Loucy (cell line): ENCODE data around the gene MASTL.

Source experiments
- H2AFZ ChIP-seq: fragments of 200-600 bp; sonication (generic); 2 replicates; pipeline ENCODE4 v1.6.0; 2016; ENCODE audit warnings: antibody characterized with exemption, mild to moderate bottlenecking, low read length, moderate library complexity
- H3F3A ChIP-seq: fragments of 200-600 bp; 2 replicates; pipeline ENCODE4 v1.6.0; 2016; ENCODE audit warnings: antibody characterized with exemption, low read depth, mild to moderate bottlenecking
- H3K27me3 ChIP-seq: fragments of 200-600 bp; sonication (generic); 2 replicates; pipeline ENCODE4 v1.6.1; 2014; ENCODE audit warnings: low read length, mild to moderate bottlenecking; ENCODE audit not compliant: insufficient read depth, poor library complexity, severe bottlenecking
- H3K36me3 ChIP-seq: fragments of 200-600 bp; sonication (generic); 2 replicates; pipeline ENCODE4 v1.6.1; 2016; ENCODE audit warnings: low read length; ENCODE audit not compliant: insufficient read depth
- H3K4me1 ChIP-seq: fragments of 200-600 bp; sonication (generic); 2 replicates; pipeline ENCODE4 v1.5.1; 2014; ENCODE audit warnings: low read length, mild to moderate bottlenecking; ENCODE audit not compliant: insufficient read depth, poor library complexity, severe bottlenecking
- H3K4me2 ChIP-seq: fragments of 200-600 bp; sonication (generic); 2 replicates; pipeline ENCODE4 v1.6.0; 2014; ENCODE audit warnings: antibody characterized with exemption, low read length, low read depth, mild to moderate bottlenecking; ENCODE audit not compliant: poor library complexity, severe bottlenecking
- H3K4me3 ChIP-seq: fragments of 200-600 bp; sonication (generic); 2 replicates; pipeline ENCODE4 v1.5.1; 2014; ENCODE audit warnings: low read length, mild to moderate bottlenecking, mixed read lengths; ENCODE audit not compliant: poor library complexity, severe bottlenecking
- H3K79me2 ChIP-seq: fragments of 200-600 bp; sonication (generic); 2 replicates; pipeline ENCODE4 v1.6.1; 2014; ENCODE audit warnings: low read length; ENCODE audit not compliant: insufficient read depth
- H3K9ac ChIP-seq: fragments of 200-600 bp; sonication (generic); 2 replicates; pipeline ENCODE4 v1.6.0; 2014; ENCODE audit warnings: mild to moderate bottlenecking, low read depth, low read length, moderate library complexity; ENCODE audit not compliant: poor library complexity, severe bottlenecking
- H3K9me2 ChIP-seq: fragments of 200-600 bp; sonication (generic); replicated peaks from 2 replicates; pipeline ENCODE4 v1.6.1; 2016; ENCODE audit warnings: low read depth, low read length, mixed read lengths
- H3K9me3 ChIP-seq: fragments of 200-600 bp; sonication (generic); 2 replicates; pipeline ENCODE4 v1.6.1; 2014; ENCODE audit warnings: mild to moderate bottlenecking, antibody characterized with exemption, low read length, low read depth; ENCODE audit not compliant: insufficient read depth
- H4K20me1 ChIP-seq: fragments of 200-600 bp; sonication (generic); 2 replicates; pipeline ENCODE4 v1.6.0; 2014; ENCODE audit warnings: antibody characterized with exemption, low read length, mild to moderate bottlenecking; ENCODE audit not compliant: insufficient read depth, poor library complexity, severe bottlenecking
- CTCF ChIP-seq: fragments of 200-600 bp; sonication (generic); conservative IDR thresholded peaks from 2 replicates; pipeline ENCODE4 v1.5.1; 2014; ENCODE audit warnings: mild to moderate bottlenecking, antibody characterized with exemption, low read length
- EZH2phosphoT487 ChIP-seq: fragments of 200-600 bp; IDR thresholded peaks from 2 replicates; pipeline ENCODE4 v1.6.1; 2018; ENCODE audit warnings: antibody characterized with exemption, mild to moderate bottlenecking, moderate library complexity, borderline replicate concordance

The MASTL gene

GRCh38 chr10:27155066-27155754, at the start of gene MASTL:
TSS of gene MASTL (plus strand) at chr10:27155352. CDS start at chr10:27155427, 75 bp downstream.
- H3K4me1 ChIP-seq = peaks cover 41% of the 10 kb centered on the region
- peaks cover 89% of the 10 kb centered on the region for H3K79me2 ChIP-seq
- H3K4me3 ChIP-seq = peak within 1 kb of the TSS; percentile 98
- peak within 1 kb of the TSS; percentile 91 for H2AFZ ChIP-seq
- H4K20me1 ChIP-seq = peaks cover 82% of the 10 kb centered on the region
- no peaks in the 10 kb centered on the region for H3K27me3 ChIP-seq
- peak within 1 kb of the TSS; percentile 92 for H3K9ac ChIP-seq
- TF ChIP-seq EZH2phosphoT487 (no peak), CTCF (no peak)
- H3K4me2 ChIP-seq = peak within 1 kb of the TSS; percentile 91
- H3F3A ChIP-seq = peaks cover 7% of the 10 kb centered on the region
- no peaks in the 10 kb centered on the region for H3K9me2 ChIP-seq
- peaks cover 13% of the 10 kb centered on the region; the same call in 1 of the 2 replicates for H3K36me3 ChIP-seq
- no peaks in the 10 kb centered on the region for H3K9me3 ChIP-seq

GRCh38 chr10:27108165-27108564, 47.0 kb upstream of the MASTL start:
- peaks cover 25% of the 10 kb centered on the region for H3K36me3 ChIP-seq
- H3K27me3 ChIP-seq = no peaks in the 10 kb centered on the region
- H3K9ac ChIP-seq = no peak overlapping the region
- H3F3A ChIP-seq = no peaks in the 10 kb centered on the region; the same call in 1 of the 2 replicates
- H3K9me2 ChIP-seq = no peaks in the 10 kb centered on the region
- H3K4me2 ChIP-seq = no peak overlapping the region
- H4K20me1 ChIP-seq = no peaks in the 10 kb centered on the region
- H2AFZ ChIP-seq = no peak overlapping the region
- H3K4me1 ChIP-seq = peaks cover 8% of the 10 kb centered on the region
- no peak overlapping the region for H3K4me3 ChIP-seq
- no peaks in the 10 kb centered on the region for H3K9me3 ChIP-seq
- TF ChIP-seq EZH2phosphoT487 (no peak), CTCF (no peak)
- no peaks in the 10 kb centered on the region for H3K79me2 ChIP-seq

- peaks cover 81% of the 10 kb centered on the region for H3K36me3 ChIP-seq
- TF ChIP-seq EZH2phosphoT487 = no peak
- no peak for TF ChIP-seq CTCF
These were observed 20.8 kb upstream of the MASTL start for GRCh38 chr10:27134371-27134770.

More at GRCh38 chr10:27134371-27134770, 20.8 kb upstream of the MASTL start:
- no peak overlapping the region for H3K9ac ChIP-seq
- no peaks in the 10 kb centered on the region for H3K9me2 ChIP-seq
- no peaks in the 10 kb centered on the region for H3F3A ChIP-seq
- no peaks in the 10 kb centered on the region for H3K4me1 ChIP-seq
- H3K4me3 ChIP-seq = no peak overlapping the region
- no peaks in the 10 kb centered on the region for H3K27me3 ChIP-seq
- H3K4me2 ChIP-seq = no peak overlapping the region
- H4K20me1 ChIP-seq = peaks cover 4% of the 10 kb centered on the region
- H3K79me2 ChIP-seq = no peaks in the 10 kb centered on the region
- no peaks in the 10 kb centered on the region for H3K9me3 ChIP-seq
- no peak overlapping the region for H2AFZ ChIP-seq
